HEK293T (cell line): Measurements from ENCODE around the gene CUX1.

Experiments
- BHLHE40 ChIP-seq: fragments of 450-650 bp; IDR thresholded peaks from 2 replicates; pipeline ENCODE4 v1.6.1; 2016; ENCODE audit warnings: mild to moderate bottlenecking, moderate library complexity, borderline replicate concordance
- FOXK2 ChIP-seq: fragments of 450-650 bp; IDR thresholded peaks from 2 replicates; pipeline ENCODE4 v1.6.1; 2016; ENCODE audit warnings: mild to moderate bottlenecking
- HDGF ChIP-seq: fragments of 450-650 bp; IDR thresholded peaks from 2 replicates; pipeline ENCODE4 v1.6.1; 2017; ENCODE audit warnings: antibody characterized with exemption, borderline replicate concordance
- LEF1 ChIP-seq: fragments of 450-650 bp; IDR thresholded peaks from 2 replicates; pipeline ENCODE4 v1.6.1; 2017; ENCODE audit warnings: mild to moderate bottlenecking, borderline replicate concordance
- NFRKB ChIP-seq: fragments of 450-650 bp; IDR thresholded peaks from 2 replicates; pipeline ENCODE4 v1.6.1; 2016; ENCODE audit warnings: mild to moderate bottlenecking, moderate library complexity
- SP1 ChIP-seq: fragments of 450-650 bp; IDR thresholded peaks from 2 replicates; pipeline ENCODE4 v1.6.1; 2017
- TF ChIP-seq, protein P1 (sequence below): fragments of 450-650 bp; IDR thresholded peaks from 2 replicates; pipeline ENCODE4 v1.6.1; 2016

DNA sequence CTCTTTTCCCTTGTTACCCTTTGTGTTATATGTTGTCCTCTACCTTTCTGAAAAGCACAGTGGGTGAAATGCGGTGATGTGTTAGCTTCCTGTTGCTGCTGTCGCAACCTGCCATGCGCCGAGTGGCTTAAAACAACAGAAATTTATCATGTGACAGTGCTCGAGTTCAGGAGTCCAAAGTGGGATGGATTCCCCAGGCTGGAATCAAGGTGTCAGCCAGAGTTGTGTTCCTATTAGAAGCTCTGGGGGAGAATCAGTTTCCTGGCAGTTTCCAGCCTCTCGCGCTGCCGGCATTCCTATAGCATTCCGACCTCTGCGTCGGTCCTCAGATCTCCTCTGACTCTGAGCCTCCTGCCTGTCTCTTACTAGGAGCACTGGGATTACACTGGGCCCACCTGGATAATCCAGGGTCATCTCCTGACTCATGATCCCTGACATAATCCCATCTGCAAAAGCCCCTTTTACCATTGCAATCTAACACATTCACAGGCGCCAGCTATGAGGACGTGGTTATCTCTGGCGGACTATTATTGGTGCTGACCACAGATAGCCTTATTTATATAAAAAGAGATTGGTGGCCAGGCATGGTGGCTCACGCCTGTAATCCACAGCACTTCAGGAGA, 207.5 kb downstream of the CUX1 start:
- TF ChIP-seq LEF1 (no peak), SP1 (no peak), BHLHE40 (no peak), NFRKB (no peak), FOXK2 (no peak), HDGF (no peak)
- TF ChIP-seq, protein P1, sequence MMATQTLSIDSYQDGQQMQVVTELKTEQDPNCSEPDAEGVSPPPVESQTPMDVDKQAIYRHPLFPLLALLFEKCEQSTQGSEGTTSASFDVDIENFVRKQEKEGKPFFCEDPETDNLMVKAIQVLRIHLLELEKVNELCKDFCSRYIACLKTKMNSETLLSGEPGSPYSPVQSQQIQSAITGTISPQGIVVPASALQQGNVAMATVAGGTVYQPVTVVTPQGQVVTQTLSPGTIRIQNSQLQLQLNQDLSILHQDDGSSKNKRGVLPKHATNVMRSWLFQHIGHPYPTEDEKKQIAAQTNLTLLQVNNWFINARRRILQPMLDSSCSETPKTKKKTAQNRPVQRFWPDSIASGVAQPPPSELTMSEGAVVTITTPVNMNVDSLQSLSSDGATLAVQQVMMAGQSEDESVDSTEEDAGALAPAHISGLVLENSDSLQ: no peak
